Femur (tissue), 1 donor: ENCODE measurements around the gene ACER2.
A peak's percentile ranks its signal among the peaks of the same experiment; 100 is the strongest.

ENCODE experiments used
- DNase-seq: peaks from one replicate; pipeline ENCODE4 v3.0.0-alpha.2; 2017

Gene ACER2

DNA sequence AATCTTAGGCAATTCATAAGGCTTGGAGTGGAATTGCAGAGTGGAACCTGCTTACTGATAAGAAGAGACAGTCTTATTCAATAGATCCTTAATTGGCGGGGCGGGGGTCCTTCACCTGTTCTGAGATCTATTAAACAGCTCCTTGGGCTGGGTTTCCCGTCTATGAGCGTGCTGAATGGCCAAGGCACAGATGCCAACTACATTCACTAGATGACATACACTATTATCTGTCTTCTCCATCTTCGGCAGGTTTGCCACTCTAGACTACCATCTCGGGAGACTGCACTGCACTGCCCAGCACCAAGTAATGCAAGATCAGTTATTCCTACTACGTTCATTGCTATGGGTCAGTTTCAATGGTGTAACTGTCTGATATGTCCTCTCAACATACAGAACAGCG, 81.5 kb downstream of the ACER2 start:
- DNase-seq, result no peak

DNA sequence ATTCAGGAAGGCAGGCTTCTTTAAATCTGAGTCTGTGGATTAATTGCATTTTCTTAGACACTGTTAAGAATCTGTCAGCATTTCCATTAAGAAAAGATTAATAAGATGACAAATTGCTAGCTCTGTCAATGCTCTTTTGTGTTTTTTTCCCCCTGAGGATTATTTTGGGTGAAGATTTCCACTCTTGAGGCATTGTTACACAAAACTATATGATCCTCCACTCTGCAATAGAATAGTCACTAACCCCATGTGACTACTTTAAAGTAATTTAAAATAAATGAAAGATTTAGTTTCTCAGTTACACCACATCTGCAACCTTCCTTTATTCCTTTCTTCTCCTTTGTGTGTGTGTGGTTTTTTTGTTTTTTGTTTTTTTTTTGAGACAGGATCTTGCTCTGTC, 82.0 kb downstream of the ACER2 start:
- no peak for DNase-seq

DNA sequence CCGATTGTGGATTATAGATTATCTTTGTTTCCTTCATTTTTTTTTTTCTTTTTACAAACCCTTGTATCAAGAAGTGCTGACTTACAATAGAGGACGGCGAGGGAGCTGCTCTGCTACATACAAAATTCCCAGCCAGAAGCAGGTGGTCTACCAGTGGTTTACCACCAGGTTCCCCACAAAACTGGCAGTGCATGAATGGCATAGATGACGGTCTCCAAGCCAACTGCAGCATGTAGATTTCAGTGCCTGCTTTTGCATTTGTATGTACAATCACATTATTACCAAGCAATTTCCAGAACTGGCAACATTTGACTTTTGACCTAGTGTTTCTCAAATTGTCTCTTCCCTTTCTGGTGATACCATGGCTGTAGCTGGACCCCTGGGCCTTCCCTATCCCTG, 84.0 kb downstream of the ACER2 start:
- DNase-seq, result no peak

DNA sequence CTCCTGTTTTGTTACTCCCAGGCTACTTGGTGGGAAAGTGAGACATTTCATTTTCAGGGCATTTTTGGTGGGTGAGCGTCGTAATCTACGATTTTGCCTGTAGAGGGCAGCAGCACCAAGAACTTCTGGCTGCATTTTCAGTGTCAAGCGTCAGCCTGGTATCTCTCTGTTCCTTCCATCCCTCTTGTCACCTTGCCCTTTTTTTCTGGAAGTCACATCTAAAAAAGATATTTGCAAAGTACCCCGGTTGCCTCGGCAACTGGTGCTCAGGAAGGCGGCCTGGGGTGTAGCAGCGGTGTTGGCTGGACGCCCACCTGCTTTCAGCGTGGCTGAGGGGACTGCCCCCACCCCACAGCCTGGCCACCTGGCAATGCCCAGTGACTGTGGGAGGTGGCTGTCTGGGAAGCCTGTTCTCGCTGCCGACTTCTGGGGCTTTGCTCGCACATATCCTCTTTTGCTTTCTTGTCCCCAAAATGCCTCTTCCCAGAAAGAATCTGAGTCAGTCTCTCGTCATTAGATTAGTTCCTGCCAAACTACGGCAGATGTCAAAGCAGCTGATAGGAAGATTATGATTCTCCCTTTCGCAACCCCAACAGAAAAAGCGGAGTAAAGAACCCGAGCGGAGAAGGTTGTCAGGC, 84.5 kb downstream of the ACER2 start:
- peak; percentile 53 for DNase-seq

DNA sequence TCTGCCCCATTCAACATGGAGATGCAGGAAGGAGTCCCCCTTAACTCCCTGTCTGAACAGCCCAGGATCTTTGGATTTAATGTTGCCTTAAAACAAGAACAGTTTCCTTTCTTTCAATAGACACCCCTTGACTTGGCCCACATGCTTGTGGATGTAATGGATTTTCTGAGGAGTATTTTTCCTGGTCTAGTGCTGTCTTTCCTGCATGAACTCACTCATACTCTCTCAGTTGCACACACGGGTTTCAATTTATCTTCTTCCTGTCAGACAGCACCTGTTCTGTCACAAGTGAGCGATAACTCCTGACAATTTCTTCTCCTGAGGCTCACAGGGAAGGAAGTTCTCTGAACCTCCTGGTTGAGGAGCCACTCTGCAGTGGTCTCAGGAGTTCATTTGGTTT, 85.1 kb downstream of the ACER2 start:
- no peak for DNase-seq

DNA sequence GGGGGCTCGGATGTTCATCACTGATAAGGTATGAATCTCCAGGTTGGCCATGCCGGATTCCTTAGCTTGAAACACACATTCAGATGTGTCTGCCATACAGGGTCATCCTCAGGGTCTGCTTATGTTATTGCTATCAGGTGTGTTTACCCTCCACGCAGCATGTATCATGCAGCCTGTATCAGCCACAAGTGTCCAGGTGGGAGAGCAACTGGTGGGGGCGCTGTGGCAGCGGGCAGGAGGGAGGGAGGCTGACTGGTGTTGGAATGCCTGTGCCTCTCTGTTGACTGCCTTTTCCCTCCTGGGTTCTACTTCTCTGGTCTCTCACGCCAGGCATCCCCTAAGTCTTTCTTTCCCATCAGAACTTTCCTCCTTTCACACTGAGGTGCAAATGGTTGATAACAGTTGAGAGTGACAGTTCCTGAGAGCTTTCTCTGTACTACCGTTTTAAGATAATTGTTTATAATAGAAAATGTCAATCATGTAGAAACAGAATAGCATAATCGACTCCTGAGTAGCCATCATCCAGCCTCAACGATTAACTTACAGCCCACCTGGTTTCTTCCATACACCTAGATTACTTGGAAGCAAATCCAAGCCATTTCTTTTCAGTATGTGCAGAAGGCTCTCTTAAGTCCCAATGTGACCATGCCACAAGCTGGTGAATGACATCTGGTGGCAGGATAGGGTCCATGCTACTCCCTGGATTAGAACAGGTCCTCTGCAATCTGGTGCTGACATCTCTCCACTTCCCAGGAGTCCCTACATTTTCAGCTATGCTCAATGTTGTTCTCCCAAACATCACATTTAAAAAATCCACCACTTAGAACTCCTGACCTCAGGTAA, 86.6 kb downstream of the ACER2 start:
- no peak for DNase-seq

DNA sequence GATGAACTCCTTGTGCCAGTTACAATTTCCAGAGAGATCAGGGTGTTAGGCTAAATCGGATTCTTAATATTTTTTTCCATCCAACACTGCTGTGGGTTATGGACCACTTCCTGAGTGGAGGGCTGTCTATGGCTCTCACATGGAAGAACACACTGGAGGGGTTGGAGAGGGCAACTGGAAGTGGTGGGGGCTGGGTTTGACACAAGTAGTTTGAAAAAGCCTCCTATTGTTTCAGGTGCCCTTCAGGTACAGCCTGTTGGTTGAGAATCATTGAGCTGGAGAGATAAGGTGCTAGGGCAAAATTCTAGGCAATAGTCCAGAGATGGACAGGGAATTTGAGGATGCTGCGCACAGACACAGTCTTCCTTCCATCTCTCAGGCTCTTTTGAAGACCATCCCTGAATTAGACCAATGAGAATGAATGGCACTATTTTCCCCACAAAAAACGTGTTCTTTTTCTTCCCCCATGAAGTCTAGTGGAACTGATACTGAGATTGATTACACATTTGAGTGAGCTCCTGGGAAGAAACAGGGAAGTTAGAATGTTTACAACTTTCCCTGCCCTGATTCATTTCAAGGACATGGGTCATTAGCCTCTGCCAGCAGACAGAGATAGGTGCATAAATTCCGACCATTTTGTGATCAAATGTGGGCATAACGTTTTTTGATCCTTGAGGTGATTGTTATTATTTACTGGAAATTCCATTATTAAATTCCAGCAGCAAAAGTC, 87.7 kb downstream of the ACER2 start:
- no peak for DNase-seq

DNA sequence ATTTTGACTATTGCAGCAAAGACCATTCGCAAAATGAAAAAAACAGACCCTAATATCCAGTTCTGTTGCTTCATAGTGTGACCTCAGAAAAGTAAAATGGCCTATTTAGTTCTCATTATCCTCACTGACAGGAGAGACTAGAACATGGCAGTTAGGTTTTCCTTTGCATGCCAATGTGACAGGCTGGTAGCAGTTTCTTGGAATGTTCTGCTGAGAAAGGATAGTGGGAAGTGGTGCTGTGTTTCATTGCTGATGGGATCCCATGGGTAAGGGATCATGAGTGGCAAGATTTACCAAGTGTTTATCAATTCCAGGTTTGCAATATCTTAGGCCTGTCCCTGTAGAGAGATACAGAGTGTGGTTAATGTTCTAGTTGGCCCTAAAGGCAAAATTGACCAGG, 88.5 kb downstream of the ACER2 start:
- no peak for DNase-seq

DNA sequence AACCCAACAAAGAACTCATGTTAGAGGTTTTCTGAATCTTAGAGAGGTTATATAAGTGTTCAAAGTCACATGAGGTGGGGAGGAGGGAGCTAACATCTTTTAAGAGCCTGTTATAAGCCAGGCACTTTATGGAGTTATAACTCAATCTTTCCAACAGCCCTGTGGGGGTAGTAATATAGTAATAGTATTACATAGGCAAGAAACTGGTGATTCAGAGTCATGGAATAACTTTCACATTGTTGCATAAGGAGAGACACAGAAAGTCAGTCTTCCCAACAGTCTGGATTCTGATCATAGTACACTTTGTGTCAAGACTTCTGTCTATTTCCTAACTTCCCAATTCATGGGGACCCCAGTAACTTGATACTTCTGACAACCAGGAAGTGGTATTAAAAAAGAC, 89.2 kb downstream of the ACER2 start:
- DNase-seq, result no peak
